Stimulated activated CD4-positive, alpha-beta T cell treated with anti-CD3 and anti-CD28 coated beads, Interleukin-1b, Interleukin-23, amount 100 ng/mL, for 24 hours (primary cell): ENCODE data around the gene IRF2.

Experiments
- DNase-seq, 4 experiments: peaks; one replicate each; pipeline ENCODE4 v3.0.0-alpha.2; 2020; ENCODE audit warnings: low read depth in 4 of 4, low spot score in 1 of 4

The IRF2 gene

DNA sequence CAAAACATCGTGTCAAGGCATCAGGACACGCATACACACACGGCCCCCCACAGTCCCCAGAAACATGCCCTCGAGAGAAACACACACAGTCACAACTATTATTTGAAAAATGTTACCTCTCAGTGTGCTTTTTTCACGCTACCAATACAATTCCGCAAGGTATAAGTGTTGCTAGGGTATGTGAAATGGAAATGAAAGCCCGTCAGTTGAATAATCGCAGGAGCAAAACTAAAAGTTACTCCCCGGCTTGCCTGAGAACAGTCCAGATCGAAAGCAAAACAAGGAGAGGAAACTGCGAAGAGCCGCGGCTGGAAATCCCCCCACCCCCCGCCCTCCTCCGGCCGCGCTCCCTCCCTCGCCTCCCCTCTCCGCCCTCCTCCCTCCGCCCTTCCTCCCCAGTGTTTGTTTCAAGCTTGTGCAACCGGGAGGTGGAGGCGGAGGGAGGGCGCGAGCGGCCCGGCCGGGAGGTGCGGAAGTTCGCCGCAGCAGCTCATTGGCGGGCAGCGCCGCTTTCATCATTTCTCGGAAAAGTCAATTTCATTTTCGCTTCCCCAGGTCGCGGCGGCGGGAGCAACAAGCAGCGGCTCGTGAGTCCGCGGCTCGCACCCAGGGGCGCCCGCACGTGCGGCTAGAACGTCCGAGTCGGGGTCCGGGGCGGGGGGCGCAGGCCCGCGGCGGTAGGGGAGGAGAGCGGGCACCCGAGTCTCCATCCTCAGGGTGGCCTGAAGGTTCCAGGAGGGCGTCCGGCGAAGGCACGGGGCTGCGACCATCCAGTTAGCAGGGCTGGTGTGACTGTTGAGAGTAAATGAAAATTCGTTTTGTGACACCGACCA is at the start of gene IRF2:
IRF2 (minus strand) TSS at position 288 of the 833 bp plus-strand sequence. CDS start 45,486 bp downstream, outside the sequence.
- DNase-seq: peak; percentile 87 to 95 (median 90)

DNA sequence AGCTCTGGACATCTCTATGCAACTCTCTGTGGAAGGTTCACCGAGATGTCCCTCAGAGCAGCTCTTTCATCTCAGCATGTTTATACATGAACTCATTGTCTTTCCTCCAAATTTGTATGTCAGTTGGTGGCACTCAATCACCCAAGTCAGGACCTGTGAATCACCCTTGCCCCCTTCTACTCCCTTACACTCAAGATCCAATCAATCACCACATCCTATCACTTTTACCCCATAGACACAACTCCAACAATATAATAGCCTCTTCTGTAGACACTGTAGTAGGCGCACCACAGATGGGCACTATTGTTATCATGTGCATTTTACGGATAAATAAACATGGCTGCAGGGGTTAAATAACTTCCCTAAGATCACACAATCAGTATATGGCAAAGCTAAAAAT is 41.3 kb upstream of the IRF2 start:
- DNase-seq: no peak

DNA sequence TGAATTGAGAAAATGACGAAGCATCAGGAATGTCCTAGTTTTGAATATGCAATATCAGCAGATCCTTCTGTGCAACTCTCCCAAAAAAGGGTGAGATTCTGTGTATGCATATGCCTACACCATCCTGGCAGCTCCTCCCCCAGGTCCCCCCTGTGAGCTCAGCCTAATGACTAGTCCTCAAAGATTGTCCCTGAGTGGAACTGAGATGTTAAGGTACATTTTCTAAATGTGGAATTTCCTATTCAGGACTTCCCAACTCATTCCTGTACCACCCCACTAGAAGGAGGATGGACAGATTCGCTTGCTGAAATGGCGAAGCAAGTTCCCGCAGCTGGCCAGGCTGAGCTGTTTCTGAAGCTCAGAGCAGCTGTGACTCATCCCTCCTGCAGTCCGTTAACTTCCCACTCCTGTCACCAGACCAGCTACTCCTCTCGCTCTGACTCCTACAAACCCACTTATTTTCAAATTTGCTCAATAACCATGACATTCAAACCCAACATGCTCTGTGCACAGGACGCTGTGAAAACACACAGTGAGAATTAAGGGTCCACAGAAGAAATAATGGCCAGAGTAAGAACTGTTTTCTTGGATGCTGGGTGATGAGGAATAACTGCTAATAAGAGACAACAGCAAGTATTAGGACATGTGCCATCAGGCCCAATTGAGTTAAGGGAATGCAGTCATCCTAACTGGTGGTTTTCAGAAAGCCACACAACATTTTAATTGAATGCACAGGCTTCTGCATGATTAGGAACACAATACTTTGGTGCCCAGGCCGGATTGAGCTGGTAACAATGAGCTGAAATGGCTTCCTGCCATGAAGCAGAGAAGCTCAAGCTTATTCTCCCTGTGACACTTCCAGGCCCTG is 40.0 kb upstream of the IRF2 start:
- DNase-seq: peak; percentile 33 to 75 (median 48)

GRCh38 chr4:184513802-184514120 is 39.4 kb upstream of the IRF2 start:
- no peak for DNase-seq

DNA sequence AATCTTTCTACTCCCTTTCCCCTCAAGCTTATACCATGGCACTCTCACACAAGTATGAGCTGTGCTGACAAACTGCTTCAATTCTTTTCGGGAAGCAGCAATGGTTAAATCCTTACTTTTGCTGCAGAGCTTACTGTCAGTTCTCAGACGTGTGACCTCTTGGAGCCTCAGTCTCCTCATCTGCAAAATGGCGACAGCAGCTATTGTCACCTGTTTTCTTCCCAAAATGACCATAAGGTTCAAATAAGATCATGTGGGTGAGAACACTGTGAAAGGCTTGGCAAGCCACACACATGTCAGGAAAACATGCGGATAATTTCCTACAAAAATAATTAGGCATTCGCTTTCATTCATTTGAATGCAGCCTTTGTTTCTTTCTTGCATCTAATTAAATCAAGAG is 36.8 kb upstream of the IRF2 start:
- no peak for DNase-seq

- no peak for DNase-seq
Observed at GRCh38 chr4:184510401-184510800, 36.1 kb upstream of the IRF2 start.

DNA sequence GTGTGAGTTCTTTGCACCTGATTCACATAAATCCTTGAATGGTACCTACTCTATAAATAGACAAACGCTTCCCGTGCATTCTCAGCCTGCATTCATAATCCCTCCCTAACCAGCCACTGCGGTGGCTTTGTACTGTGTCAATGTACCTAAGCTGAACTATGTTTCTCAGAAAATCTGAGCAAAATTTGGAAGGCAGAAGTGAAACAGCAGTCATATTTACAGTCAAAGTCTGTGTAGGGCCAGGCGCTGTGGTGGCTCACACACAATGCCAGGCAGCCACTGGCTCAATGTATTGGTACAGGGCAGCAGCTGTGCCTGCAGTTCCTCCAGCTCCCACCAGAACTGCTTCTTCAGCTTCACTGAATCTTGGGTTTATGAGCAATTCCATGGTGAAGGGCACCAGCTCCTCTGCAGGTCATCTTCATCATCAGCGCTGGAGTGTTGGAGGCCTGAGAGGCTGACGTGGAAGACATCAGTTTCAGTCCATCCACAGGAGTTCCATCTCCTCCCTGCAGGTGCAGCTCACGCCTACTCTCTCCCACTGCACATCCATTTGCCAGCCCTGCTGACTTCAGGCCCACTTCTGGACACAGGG is 32.3 kb upstream of the IRF2 start:
- no peak for DNase-seq

DNA sequence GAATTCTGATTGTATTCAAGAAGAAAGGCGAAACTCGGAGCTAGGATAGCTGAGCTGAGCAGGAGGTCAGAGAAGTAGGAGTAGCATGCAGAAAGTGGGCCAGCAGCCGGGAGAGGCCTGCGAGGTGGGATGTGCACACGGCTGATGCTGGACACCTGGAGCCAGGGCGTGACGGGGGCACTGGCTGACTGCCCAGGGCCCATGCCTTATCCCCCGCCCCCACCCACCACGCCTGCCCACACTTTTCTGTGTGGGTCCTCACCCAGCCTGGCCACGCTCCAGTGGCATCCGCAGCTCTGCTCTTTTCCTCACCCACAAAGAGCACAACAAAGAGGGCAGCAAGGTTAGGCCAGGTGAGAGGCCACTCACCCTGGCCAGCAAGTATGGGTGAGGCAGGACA is 30.0 kb upstream of the IRF2 start:
- no peak for DNase-seq

DNA sequence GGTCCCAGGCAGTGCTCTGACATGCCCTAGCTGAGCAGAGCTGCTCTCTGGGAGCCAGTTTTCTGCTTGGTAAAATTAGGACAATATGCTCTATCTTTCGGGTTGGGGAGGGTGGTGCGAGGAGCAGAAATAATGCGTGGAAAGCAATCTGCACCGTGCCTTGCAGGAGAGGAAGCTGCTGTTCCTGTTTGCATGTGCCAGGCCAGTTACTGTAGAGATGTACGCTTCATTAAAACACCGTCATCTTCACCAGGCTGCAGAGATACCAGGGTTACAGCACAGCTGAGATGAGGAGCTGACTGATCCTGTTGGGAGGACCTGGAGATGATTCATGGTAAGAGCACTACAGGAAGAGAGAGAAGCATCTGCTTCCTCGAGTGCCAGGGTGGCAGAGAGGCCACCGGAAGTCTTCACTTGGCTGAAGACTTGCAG is 29.5 kb upstream of the IRF2 start:
- DNase-seq: no peak

GRCh38 chr4:184500748-184501589 is 26.6 kb upstream of the IRF2 start:
- no peak for DNase-seq

- DNase-seq: no peak
Observed at GRCh38 chr4:184499996-184500395, 25.6 kb upstream of the IRF2 start.

- DNase-seq: no peak
Observed at GRCh38 chr4:184498598-184498997, 24.2 kb upstream of the IRF2 start.

GRCh38 chr4:184489771-184490170 is 15.4 kb upstream of the IRF2 start:
- no peak for DNase-seq

DNA sequence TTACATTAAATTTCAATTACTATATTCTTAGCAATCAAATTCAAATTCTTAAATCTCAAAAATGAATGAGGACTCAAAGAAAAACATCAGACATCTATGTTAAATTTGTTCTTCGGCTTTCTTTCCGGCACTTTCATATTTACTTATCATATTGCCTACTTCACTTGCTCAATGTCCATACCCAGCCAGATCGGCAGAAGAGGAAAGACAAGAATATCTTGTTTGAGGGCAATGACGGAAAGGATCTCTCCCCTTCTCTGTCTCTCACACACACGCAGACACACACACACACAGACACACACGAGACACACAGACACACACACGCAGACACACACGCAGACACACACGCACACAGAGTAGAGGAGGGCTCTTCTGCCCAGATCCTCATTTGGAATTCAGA is 13.2 kb upstream of the IRF2 start:
- DNase-seq: no peak

DNA sequence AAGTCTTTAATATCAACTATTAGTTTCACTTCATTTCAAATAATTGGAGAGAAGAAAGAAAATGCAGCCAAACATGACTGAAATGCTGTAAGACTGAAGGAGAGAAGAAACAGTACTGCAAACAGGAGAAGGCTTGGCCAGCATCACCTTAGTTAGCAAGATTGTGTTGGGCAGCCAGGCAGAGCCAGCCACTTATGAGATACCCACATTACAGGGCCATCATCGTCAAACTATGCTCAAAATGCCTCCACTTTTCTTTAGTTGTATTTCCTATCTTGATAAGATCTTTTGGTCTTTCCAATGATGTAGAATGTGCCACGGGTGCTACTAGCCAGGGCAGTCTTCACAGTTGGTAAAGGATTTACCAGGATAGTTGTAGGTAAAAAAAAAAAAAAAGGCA is 10.9 kb upstream of the IRF2 start:
- DNase-seq: no peak

GRCh38 chr4:184481544-184481943 is 7.2 kb upstream of the IRF2 start:
- no peak for DNase-seq

DNA sequence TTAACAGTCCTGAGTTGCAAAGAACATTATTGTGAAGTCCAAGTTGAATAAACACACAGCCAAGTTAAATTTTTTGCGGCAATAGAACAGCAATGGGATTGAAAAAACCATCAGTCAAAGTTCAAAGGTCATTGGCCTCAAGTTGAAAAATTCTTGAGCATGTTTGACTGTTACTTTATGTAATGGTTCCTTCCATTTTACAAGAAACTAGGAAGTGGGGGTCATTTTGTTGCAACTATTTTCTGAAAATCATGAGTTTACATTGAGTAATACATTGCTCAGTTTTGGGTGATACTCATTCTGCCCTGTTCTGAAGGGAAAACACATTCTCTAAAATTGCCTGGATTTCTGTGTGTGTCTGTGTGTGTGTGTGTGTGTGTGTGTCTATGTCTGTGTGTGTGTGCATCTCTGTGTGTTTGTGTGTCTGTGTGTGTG is 5.2 kb upstream of the IRF2 start:
- DNase-seq: no peak

GRCh38 chr4:184477201-184477999 is 3.0 kb upstream of the IRF2 start:
- no peak for DNase-seq

- peak in 1 of 4 experiments; percentile 19 for DNase-seq
Observed at GRCh38 chr4:184476695-184477094, 2.3 kb upstream of the IRF2 start.

- no peak for DNase-seq
Observed at GRCh38 chr4:184475498-184475897, 1.1 kb upstream of the IRF2 start.
